AG04449 (cell line): Measurements from ENCODE around the gene ZNF491.
A peak's percentile ranks its signal among the peaks of the same experiment; 100 is the strongest.
"Not testable (repeated sequence)": the region's sequence is repeated elsewhere in the genome, so short reads cannot be mapped to it uniquely, and the experiment has no call there.

Experiments
- CTCF ChIA-PET: fragments of 350-600 bp; formaldehyde crosslinking; extraction: SDS; loops from one replicate; lab custom pipeline; 2021; ENCODE audit warnings: antibody characterized with exemption; lab: Yijun Ruan, JAX
- POLR2A ChIA-PET: fragments of 400-600, 350-600 bp; formaldehyde crosslinking; extraction: SDS; loops from one replicate; lab custom pipeline; 2020; ENCODE audit warnings: antibody characterized with exemption, inconsistent platforms; lab: Yijun Ruan, JAX
- DNase-seq: peaks from one replicate; pipeline ENCODE4 v3.0.0-alpha.2; 2010; ENCODE audit warnings: low read depth, low spot score
- H3K4me3 ChIP-seq: 2 replicates; pipeline ENCODE4 v1.5.1; 2011; ENCODE audit warnings: low read depth, mild to moderate bottlenecking, control low read depth, low read length
- CTCF ChIP-seq: IDR thresholded peaks from one replicate; pipeline ENCODE4 v1.5.1; 2011; ENCODE audit warnings: mild to moderate bottlenecking, moderate library complexity, low read length, control low read depth, inconsistent platforms; ENCODE audit not compliant: insufficient read depth; ENCODE audit errors: missing control alignments

ZNF491 gene

DNA sequence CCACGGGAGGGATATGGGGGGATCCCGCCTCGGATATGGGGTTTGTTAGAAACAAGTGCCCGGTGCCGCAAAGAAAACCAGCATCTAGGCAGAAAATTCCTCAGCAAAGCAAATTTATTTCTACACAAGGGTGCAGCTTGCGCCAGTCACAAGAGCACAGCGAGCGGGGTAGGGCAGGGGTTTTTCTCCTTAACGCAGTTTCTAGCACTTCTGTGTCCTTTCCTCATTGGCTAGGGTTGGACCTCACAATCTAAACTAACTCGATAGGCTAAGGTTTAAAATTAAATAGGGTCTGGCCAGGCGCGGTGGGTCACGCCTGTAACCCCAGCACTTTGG is 16.3 kb downstream of the ZNF491 start:
- ChIA-PET CTCF (interaction anchor here (1.0 to 5.9 kb wide), 5 partner anchors 16 to 327 kb away, joined by 3 to 95 read pairs (median 7); partner anchors contain the start of genes ZNF441 and ZNF491), POLR2A (interaction anchor here (1.5 kb wide), 1 partner anchor 173 kb away, joined by 4 read pairs; no protein-coding TSS in a partner anchor)
- no peak for DNase-seq
- peak overlapping the region; percentile 90 for H3K4me3 ChIP-seq
- no peak for TF ChIP-seq CTCF

DNA sequence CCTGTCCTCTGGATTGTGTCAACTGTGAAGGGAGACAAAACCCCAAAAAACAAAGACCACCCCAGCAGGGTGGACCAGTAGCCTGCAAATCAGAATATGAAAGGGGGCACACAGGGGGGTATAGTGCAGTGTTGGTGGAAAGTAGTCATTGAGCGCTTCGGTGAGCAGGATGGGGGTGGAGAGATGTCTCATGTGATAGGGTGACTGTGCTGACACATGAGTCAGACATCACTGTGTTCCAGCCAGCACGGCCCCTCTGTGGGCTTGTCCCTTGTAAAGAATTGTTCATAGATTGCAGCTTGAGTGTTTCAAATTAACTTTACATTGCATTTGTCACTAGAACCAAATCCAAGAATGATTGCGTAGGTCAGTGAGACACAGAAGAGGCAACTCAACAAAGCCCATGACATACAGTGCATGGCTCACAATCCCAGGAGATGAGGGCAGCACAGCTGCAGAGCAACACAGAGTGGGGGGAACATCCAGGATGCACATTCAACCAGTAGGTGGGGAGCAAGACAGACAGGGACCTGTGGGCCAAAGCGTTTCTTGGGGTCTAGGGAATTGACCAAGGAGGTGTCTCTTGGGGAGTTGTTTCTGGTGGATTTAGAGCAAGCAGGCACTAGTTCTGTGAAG is 23.3 kb downstream of the ZNF491 start:
- no peak overlapping the region for H3K4me3 ChIP-seq
- no peak for TF ChIP-seq CTCF
- ChIA-PET CTCF (no interaction called here), POLR2A (no interaction called here)
- no peak for DNase-seq

DNA sequence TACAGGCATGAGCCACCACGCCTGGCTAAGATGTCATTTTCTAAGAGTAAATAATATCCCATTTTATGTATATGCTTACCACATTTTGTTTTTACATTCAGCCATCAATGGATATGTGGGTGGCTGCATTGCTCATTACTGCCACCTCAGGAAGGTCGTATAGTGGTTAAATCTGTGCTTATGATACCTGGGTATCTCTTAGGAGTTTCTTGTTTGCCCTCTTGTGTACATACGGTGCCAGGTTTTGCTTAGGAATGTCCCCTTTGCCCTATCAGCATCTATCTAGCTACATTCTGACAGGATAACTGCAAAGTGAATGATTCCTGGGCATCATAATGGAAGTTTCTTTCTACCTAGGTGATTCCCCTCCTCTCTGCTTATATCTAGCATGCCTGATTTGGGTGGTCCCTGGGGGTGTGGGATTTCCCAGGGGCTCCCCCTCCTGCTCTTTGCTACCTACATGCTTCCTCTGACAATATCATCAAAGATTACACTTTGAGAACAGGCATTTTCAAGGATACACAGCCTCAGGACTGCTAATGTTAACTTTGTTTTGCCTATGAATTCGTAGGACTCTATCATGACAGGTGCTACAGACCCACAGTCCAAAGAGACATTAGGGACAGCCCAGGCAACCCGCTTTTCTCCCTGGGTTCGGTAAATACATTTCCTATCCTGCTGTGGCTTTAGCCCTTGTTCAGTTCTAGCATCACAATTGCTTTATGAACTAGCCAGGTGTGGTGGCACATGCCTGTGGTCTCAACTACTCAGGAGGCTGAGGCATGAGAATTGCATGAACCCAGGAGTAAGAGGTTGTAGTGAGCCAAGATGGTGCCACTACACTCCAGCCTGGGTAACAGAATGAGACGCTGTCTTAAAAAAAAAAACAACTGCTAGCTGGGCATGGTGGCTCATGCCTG is 30.9 kb downstream of the ZNF491 start:
- DNase-seq, CTCF ChIA-PET, H3K4me3 ChIP-seq, POLR2A ChIA-PET: not testable (repeated sequence)

DNA sequence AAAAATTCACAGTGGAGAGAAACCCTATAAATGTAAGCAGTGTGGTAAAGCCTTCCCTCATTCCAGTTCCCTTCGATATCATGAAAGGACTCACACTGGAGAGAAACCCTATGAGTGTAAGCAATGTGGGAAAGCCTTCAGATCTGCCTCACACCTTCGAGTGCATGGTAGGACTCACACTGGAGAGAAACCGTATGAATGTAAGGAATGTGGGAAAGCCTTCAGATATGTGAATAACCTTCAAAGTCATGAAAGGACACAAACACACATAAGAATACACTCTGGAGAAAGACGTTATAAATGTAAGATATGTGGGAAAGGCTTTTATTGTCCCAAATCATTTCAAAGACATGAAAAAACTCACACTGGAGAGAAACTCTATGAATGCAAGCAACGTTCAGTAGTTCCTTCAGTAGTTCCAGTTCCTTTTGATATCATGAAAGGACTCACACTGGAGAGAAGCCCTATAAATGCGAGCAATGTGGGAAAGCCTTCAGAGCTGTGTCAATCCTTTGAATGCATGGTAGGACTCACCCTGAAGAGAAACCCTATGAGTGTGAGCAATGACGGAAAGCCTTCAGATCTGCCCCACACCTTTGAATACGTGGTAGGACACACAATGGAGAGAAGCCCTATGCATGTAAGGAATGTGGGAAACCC is 34.1 kb downstream of the ZNF491 start:
- CTCF ChIA-PET = no interaction called here
- TF ChIP-seq CTCF = no peak
- POLR2A ChIA-PET = no interaction called here
- DNase-seq = no peak
- H3K4me3 ChIP-seq = no peak overlapping the region

DNA sequence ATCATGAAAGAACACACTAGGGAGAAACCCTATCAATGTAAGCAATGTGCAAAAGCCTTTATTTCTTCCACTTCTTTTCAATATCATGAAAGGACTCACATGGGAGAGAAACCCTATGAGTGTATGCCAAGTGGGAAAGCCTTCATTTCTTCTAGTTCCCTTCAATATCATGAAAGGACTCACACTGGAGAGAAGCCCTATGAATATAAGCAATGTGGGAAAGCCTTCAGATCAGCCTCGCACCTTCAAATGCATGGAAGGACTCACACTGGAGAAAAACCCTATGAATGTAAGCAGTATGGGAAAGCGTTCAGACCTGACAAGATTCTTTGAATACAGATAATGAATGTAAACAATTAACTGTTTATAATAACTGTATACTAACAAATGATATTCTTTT is 35.2 kb downstream of the ZNF491 start:
- H3K4me3 ChIP-seq = no peak overlapping the region
- POLR2A ChIA-PET = no interaction called here
- no peak for TF ChIP-seq CTCF
- DNase-seq = no peak
- CTCF ChIA-PET = no interaction called here

- CTCF ChIA-PET, DNase-seq, H3K4me3 ChIP-seq, POLR2A ChIA-PET: not testable (repeated sequence)
Observed at GRCh38 chr19:11835626-11836066, 37.3 kb downstream of the ZNF491 start.

DNA sequence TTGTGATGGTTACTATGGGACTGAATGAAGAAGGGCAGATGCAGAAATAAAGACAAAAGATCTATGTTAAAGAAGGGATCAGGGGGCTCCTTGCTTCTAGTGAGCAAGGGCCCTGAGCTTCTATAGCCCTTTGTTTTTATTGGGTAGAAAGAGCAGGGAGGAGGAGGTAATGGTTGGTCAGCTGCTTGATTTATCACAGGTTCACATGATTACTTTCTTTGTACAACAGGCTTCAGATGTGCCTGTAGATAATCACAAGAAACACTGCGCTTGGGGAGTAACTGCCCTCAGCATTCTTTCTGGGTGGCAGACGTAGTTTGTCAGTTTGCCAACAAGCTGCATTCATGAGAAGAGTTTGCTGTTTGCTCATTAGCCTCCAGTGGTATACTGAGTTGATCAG is 45.4 kb downstream of the ZNF491 start:
- POLR2A ChIA-PET = no interaction called here
- TF ChIP-seq CTCF = no peak

DNA sequence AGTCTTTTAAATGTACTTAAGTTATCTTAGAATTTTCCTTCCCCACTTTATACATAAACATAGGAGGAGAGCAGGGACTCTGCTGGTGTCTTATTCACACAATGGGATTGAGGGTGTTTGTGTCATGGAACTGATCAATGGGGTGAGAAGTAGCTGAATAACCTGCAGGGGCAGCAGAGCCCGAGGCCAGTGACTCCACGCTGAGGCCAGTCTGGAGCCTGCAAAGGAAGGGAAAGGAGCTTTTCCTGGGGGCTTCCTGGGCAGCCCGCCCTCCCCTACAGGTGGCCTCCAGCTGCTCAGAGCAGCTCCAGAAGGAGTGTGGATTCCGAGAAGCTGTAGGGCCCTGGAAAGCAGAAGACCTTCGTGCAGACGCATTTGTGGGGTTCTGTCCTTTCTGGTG is 49.3 kb downstream of the ZNF491 start:
- CTCF ChIA-PET = interaction anchor here (1.4 to 2.3 kb wide), 2 partner anchors 35 to 140 kb away, joined by 3 to 7 read pairs; no protein-coding TSS in a partner anchor
- H3K4me3 ChIP-seq, DNase-seq, POLR2A ChIA-PET: not testable (repeated sequence)

More for the DNA sequence above, 45.4 kb downstream of the ZNF491 start:
- CTCF ChIA-PET = no interaction called here
- DNase-seq = no peak
- no peak overlapping the region for H3K4me3 ChIP-seq
